Forelimb muscle (tissue), 1 donor: ENCODE measurements around the gene VPS52. TPM values are rescaled to one million over a fixed set of nuclear protein-coding genes. Genes with fewer than 3 reads are reported as not detected.
"Not testable (repeated sequence)": the region's sequence is repeated elsewhere in the genome, so short reads cannot be mapped to it uniquely, and the experiment has no call there.

Source experiments
- DNase-seq: peaks from one replicate; pipeline ENCODE4 v3.0.0-alpha.2; 2013; ENCODE audit warnings: low read depth
- polyA plus RNA-seq: library from polyadenylated mRNA; unstranded; fragments of 120-200 nt; gene quantifications from one replicate; pipeline ENCODE4 v1.2.1, GENCODE V29; 2013; ENCODE audit not compliant: insufficient read length

VPS52 gene
- polyA plus RNA-seq, 1 donor = 45.3 TPM

GRCh38 chr6:33249732-33250630, 21.7 kb downstream of the VPS52 start:
- no peak for DNase-seq

DNA sequence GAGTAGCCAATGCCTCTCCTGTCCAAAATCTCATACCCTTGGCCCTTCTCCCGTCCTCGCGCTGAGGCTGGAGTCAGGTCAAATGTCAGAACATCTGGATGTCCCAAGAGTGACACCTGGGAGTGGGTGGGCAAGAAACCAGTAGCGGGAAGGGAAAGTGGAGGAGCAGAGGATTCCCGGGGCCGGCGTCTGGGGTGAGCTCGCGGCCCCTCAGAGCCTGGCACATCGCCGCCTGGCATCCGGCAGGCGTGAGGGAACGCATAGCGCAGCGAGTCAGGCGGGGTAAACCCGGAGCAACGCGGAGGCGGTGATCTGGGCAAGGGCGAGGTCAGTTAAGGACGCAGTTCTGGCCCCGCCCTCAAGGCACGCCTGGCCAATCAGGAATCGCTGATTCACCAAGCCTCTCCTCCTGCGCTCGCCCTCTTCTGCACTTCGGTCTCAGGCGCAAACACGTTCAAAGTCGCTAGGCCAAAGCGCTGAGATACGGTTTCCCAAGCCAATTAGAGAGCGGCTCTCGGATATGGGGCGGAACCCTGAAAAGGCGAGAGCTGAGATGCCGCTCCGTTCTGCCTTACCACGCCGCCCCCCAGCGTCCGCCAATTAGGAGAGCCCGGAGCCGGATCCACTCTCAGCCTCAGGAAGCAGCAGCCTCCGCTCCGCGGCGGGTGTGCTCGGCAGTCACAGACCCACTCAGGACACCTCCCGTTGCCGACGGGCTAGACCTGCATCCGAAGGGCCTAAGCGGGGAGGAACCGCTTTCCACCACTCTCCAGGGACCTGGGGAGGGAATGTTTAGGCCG, 22.5 kb downstream of the VPS52 start:
- DNase-seq = peak; percentile 98

DNA sequence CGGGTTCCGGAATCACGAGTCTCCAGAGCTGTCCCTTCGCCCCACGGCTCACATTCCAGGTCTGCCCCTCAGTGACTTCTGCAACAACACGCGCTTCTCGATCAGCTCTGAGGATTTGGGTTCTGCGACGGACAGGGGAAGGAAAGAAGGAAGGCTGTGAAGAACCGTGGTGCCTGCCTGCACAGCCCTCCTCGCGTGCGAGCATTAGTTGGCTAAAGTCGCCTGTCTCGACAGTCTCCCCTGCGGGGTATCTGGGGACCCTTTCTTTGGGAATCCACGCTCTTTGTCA, 23.1 kb downstream of the VPS52 start:
- DNase-seq = no peak

DNA sequence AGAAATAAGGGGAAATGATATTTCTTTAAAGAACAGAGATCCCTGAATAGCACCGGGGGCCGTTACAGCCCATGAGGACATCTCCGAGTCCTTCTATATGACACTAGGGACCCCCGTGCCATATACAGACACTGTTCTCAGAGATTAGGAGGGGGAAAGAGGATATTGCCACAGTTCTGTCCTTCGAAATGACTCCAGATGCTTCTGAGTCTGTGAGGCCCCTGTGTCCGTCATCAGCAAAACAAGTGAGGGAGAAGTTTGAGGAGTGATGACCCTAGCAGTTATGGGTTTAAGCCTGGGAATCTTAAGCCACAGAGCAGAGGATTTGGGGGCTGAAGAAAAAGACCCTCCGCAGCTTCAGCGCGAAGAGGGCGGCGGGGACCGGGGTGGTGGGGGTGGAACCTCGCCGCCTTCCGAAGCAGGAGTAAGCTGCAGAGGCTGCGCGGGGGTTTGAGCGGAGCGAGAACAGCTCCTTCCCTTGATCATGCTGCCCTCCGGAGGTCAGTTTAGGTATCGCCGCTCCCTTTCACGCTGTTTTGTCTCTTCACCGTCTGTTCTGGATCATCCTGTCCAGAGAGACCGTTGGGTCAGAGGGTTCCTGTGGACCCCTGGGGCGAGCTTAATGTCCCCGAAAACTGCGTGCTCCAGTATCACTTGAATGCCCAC, 23.6 kb downstream of the VPS52 start:
- peak; percentile 79 for DNase-seq

DNA sequence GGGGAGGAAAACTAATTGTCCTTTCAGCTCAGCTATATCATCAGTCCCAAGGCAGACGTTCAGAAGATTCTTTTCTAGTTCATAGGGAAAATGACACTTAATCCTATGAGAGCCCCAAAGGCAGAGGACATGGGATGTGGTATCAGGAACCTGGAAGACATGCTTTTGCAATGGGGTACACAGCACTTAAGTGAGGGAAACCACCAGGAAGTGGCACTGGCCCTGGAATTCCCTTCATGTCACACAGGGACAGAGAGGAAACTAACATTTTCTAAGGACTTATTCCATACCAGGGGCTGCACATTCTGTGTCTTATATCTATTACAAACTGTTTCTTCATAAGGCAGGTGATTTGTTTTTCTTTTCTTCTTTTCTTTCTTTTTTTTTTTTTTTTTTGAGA, 28.2 kb downstream of the VPS52 start:
- no peak for DNase-seq

DNA sequence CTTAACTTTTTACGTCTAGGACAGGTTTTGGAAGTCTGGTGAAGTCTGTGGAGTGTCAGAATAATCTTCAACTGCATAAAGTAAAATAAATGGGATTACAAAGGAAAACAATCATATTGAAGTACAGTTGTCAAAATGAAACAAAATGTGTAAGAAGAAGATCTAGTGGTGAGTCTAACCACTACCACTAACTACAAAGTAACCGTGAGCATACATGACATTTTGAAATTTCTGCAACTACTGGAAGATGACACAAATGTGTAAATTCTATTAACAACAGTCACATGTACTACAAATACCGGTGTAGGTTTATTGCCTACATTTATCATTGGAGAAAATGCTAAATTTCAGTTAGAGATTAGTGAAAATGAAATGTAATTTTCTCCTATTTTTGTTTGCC, 29.7 kb downstream of the VPS52 start:
- no peak for DNase-seq

DNA sequence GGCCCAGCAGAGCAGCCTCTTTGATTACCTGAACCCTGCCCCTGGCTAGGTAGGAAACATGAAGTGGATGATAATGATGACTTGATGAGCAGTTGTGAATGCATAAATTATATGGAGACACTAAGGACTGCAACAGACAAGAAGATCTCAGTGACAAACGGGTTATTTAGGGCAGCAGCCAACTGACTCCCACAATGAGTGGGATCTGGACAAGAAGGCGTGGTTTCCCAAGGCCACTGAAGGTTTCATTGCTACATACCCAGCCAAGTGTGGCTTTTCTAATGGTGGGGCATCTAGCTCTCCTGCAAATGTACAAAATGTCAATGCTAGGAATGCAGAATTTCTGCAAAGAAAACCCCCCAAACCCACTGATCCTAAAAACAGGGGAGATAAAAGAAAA, 33.9 kb downstream of the VPS52 start:
- no peak for DNase-seq

- no peak for DNase-seq
Measured at GRCh38 chr6:33236852-33237251, 34.8 kb downstream of the VPS52 start.

DNA sequence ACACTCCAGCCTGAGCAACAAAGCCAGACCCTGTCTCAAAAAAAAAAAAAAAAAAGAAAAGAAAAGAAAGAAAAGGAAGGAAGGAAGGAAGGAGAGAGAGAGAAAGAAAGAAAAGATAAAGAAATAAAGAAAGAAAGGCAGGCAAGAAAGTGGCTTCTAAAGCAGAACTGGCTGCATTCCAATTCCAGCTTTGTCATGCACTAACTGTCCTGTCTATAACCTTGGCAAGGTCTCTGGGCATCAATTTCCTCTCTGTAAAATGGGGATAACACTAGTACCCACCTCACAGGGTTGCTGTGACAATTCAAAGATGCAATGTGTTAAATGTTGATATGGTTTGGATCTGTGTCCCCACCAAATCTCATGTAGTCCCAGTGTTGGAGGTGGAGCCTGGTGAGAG, 35.3 kb downstream of the VPS52 start:
- no peak for DNase-seq

- DNase-seq = no peak
Measured at GRCh38 chr6:33235221-33235634, 36.4 kb downstream of the VPS52 start.

DNA sequence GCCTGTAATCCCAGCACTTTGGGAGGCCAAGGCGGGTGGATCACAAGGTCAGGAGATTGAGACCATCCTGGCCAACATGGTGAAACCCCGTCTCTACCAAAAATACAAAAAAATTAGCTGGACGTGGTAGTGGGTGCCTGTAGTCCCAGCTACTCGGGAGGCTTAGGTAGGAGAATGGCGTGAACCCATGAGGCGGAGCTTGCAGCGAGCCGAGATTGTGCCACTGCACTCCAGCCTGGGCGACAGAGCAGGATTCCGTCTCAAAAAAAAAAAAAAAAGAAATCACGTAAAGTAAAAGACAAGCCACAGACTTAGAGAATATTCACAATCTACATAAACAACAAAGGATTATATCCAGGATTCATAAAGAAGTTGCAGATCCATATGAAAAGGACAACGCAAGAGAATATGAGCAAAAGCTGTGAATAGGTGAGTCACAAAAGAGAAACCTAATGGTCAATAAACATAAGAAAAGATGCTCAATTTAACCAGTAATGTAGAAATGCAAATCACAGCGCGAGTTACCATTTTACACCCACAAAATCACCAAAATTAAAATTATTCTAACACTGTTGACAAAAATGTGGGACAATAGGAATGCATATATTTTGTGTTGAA, 45.1 kb downstream of the VPS52 start:
- not testable (repeated sequence) for DNase-seq

DNA sequence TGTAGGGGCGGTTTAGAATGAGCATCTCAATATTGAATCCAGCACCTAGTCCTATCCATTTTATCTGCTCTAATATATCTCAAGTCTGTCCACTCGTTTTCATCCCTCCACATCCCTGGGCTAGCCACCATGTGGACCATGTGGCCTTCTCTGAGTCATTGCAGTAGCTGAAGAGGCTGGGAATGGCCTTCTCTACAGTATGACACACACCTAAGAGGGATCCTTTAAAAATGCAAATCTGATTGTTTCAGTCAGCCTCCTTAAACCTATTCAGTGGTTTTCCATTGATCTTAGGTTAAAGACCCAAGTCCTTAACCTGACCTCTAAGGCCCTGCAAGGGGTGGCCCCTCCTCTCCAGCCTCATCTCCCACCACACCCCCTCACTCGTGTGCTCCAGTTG, 54.0 kb downstream of the VPS52 start:
- DNase-seq = no peak

GRCh38 chr6:33217246-33217645, 54.4 kb downstream of the VPS52 start:
- no peak for DNase-seq

- DNase-seq = no peak
Measured at GRCh38 chr6:33216117-33216649, 55.5 kb downstream of the VPS52 start.

GRCh38 chr6:33215271-33216116, 56.2 kb downstream of the VPS52 start:
- no peak for DNase-seq

DNA sequence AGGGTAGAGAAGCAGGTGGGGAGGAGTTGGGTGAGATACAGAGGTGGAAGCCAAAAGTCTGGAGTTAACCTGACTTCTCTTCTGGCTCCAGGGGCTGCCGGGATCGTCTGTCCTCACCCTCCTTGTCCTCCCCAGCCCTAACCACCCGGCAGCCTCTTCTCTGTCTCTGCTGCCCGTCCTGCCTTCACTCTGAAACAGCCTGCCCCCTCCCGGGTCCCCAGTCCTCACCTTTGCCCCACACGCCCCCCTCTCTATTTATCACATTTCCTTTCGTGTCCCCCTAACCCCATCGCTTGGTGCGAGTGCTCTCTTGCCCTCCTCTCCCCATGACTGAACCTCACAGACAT, 57.7 kb downstream of the VPS52 start:
- DNase-seq = no peak

GRCh38 chr6:33213166-33213988, 58.3 kb downstream of the VPS52 start:
- no peak for DNase-seq

- no peak for DNase-seq
Measured at GRCh38 chr6:33212857-33213165, 58.9 kb downstream of the VPS52 start.

DNA sequence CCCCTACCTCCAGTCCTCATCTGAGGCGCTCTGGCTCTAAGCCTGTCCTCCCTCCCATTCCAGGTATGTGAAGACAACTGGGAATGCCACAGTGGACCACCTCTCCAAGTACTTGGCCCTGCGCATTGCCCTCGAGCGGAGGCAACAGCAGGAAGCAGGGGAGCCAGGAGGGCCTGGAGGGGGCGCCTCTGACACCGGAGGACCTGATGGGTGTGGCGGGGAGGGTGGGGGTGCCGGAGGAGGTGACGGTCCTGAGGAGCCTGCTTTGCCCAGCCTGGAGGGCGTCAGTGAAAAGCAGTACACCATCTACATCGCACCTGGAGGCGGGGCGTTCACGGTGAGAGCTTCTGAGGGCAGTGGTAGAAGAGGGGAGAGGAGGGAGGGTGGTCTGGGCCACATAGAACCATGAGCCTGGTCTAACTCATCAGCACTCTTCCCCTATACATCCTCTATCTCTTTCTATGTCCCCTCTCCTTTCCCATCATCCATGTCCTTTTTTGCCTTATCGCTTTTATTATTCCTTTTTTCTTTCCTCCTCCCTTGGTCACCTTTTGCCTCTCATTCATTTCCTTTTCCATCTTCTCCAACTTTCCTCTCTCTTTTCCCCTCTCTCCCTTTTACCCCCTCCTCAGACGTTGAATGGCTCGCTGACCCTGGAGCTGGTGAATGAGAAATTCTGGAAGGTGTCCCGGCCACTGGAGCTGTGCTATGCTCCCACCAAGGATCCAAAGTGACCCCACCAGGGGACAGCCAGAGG, 59.8 kb downstream of the VPS52 start:
- no peak for DNase-seq

- no peak for DNase-seq
Measured at GRCh38 chr6:33211136-33211535, 60.5 kb downstream of the VPS52 start.
